ENCODE measurements around the gene HCN2.

- TF ChIP-seq CTCF (IDR thresholded peaks at IDR 0.05 in 8 of 11, conservative IDR thresholded peaks at IDR 0.05 in 3 of 11), result no peak
- TF ChIP-seq POLR2AphosphoS5 (IDR thresholded peaks at IDR 0.05), result no peak
- no peak for TF ChIP-seq POLR2A (IDR thresholded peaks at IDR 0.05)
Measured at GRCh38 chr19:566844-567243, 22.8 kb upstream of the HCN2 start.
